GM19372 (cell line): Measurements from ENCODE around the gene SLC22A31.
A peak's percentile ranks its signal among the peaks of the same experiment; 100 is the strongest.
"Not testable (repeated sequence)": the region's sequence is repeated elsewhere in the genome, so short reads cannot be mapped to it uniquely, and the experiment has no call there.

Source experiments
- ATAC-seq: cut with Tn5 transposase; IDR thresholded peaks from one replicate; pipeline ENCODE4 v1.9.1; 2021; ENCODE audit warnings: mild to moderate bottlenecking, low read depth, moderate library complexity; ENCODE audit not compliant: unreplicated experiment

The SLC22A31 gene

GRCh38 chr16:89194340-89195311, 5.7 kb downstream of the SLC22A31 start:
- no peak for ATAC-seq

GRCh38 chr16:89193576-89194293, 6.6 kb downstream of the SLC22A31 start:
- ATAC-seq = no peak

GRCh38 chr16:89192956-89193575, 7.3 kb downstream of the SLC22A31 start:
- no peak for ATAC-seq

GRCh38 chr16:89192186-89192955, 8.0 kb downstream of the SLC22A31 start:
- peak; percentile 46 for ATAC-seq

- ATAC-seq = no peak
Measured at GRCh38 chr16:89191901-89192185, 8.5 kb downstream of the SLC22A31 start.

- no peak for ATAC-seq
Measured at GRCh38 chr16:89191033-89191900, 9.1 kb downstream of the SLC22A31 start.

- ATAC-seq = no peak
Measured at GRCh38 chr16:89190150-89190958, 10.0 kb downstream of the SLC22A31 start.

- ATAC-seq = no peak
Measured at GRCh38 chr16:89189358-89190025, 10.8 kb downstream of the SLC22A31 start.

- not testable (repeated sequence) for ATAC-seq
Measured at GRCh38 chr16:89188471-89189357, 11.6 kb downstream of the SLC22A31 start.

GRCh38 chr16:89187770-89188392, 12.5 kb downstream of the SLC22A31 start:
- no peak for ATAC-seq

- ATAC-seq = no peak
Measured at GRCh38 chr16:89187032-89187769, 13.1 kb downstream of the SLC22A31 start.

GRCh38 chr16:89186593-89187031, 13.7 kb downstream of the SLC22A31 start:
- not testable (repeated sequence) for ATAC-seq

- ATAC-seq = not testable (repeated sequence)
Measured at GRCh38 chr16:89185887-89186592, 14.3 kb downstream of the SLC22A31 start.

- ATAC-seq = no peak
Measured at GRCh38 chr16:89184933-89185794, 15.2 kb downstream of the SLC22A31 start.

GRCh38 chr16:89184677-89184932, 15.7 kb downstream of the SLC22A31 start:
- no peak for ATAC-seq
